DND-41 (cell line): ENCODE measurements around the gene UBE2V1.

ENCODE experiments used
- ATAC-seq: fragments of 200-7000 bp; cut with Tn5 transposase; 3 replicates; pipeline ENCODE4 v1.9.1; 2021; ENCODE audit warnings: low read depth; ENCODE audit not compliant: insufficient read depth
- DNase-seq: peaks from one replicate; pipeline ENCODE4 v3.0.0-alpha.2; 2020
- H2AFZ ChIP-seq: 2 replicates; pipeline ENCODE4 v1.6.0; 2012; ENCODE audit warnings: low read depth, low read length
- H3K27ac ChIP-seq: 2 replicates; pipeline ENCODE4 v1.5.1; 2012; ENCODE audit warnings: low read length, inconsistent platforms
- H3K27me3 ChIP-seq: fragments of 200-600 bp; sonication (generic); 2 replicates; pipeline ENCODE4 v1.6.0; 2012; ENCODE audit warnings: low read length, mild to moderate bottlenecking, inconsistent platforms; ENCODE audit not compliant: insufficient read depth, poor library complexity
- H3K36me3 ChIP-seq: 2 replicates; pipeline ENCODE4 v1.5.1; 2012; ENCODE audit warnings: low read length, inconsistent platforms; ENCODE audit not compliant: insufficient read depth
- H3K4me1 ChIP-seq: 2 replicates; pipeline ENCODE4 v1.5.1; 2012; ENCODE audit warnings: mild to moderate bottlenecking, low read length; ENCODE audit not compliant: insufficient read depth
- H3K4me2 ChIP-seq: 2 replicates; pipeline ENCODE4 v1.6.0; 2012; ENCODE audit warnings: mild to moderate bottlenecking, moderate library complexity, low read length, inconsistent platforms; ENCODE audit not compliant: insufficient read depth
- H3K4me3 ChIP-seq, 2 experiments: fragments of 200-600 bp in 1 of 2; shearing (Covaris generic) in 1 of 2; 2 replicates each; pipeline ENCODE4 v1.5.1; 2012 to 2016; ENCODE audit warnings: inconsistent platforms in 2 of 2, low read length in 2 of 2, mild to moderate bottlenecking in 2 of 2, low read depth in 1 of 2, moderate library complexity in 1 of 2
- H3K79me2 ChIP-seq: 2 replicates; pipeline ENCODE4 v1.6.0; 2012; ENCODE audit warnings: low read length, inconsistent platforms; ENCODE audit not compliant: insufficient read depth
- H3K9ac ChIP-seq: 2 replicates; pipeline ENCODE4 v1.6.0; 2012; ENCODE audit warnings: low read depth, mild to moderate bottlenecking, inconsistent platforms, low read length, moderate library complexity
- H3K9me3 ChIP-seq: 2 replicates; pipeline ENCODE4 v1.5.1; 2012; ENCODE audit warnings: low read length, moderate library complexity, mild to moderate bottlenecking, inconsistent platforms; ENCODE audit not compliant: insufficient read depth, severe bottlenecking
- H4K20me1 ChIP-seq: 2 replicates; pipeline ENCODE4 v1.6.0; 2012; ENCODE audit warnings: low read length; ENCODE audit not compliant: insufficient read depth
- EZH2 ChIP-seq: IDR thresholded peaks from 3 replicates; pipeline ENCODE4 v1.6.1; 2012; ENCODE audit warnings: borderline replicate concordance, low read depth, mild to moderate bottlenecking, moderate library complexity, low read length, inconsistent platforms; ENCODE audit not compliant: severe bottlenecking
- TF ChIP-seq, protein P1 (sequence below): IDR thresholded peaks from 2 replicates; pipeline ENCODE4 v1.5.1; 2012; ENCODE audit warnings: borderline replicate concordance, low read length, moderate library complexity, mild to moderate bottlenecking; ENCODE audit not compliant: poor library complexity, severe bottlenecking; ENCODE audit errors: extremely low read depth

The UBE2V1 gene

DNA sequence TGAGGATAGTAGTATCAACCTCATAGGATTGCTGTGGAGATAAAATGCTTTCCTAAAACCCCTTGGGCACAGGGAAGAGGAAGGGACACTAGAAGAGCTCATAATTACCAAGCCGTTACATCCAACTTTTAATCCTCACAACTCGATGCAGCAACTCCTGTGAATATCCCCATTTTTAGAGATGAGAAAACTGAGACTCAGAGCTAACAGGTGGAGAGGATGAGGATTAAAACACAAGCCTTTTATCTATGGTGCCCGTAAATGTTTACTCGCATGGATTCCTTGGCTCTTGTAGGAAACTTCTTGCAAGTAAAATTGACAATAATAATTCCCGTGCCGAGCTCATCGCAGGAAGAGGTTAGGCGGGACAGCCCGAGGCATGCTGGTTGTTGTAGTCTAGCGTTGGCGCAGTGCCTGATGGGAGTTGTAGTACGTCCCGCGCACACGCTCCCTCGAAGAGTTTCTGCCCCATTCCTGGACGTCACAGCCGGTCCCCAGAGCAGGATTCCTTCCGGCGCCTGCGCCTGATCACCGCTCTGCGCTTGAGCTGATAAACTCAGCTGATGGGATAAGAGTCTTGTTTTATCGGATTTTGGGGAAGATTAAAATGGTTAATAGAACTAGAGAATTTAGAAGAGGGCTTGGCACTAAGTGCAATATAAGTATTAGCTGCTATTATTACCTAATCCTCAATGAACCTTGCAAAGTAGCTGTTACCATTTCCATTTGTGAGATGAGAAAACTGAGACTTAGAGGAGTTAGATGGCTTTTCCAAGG, 2.8 kb upstream of the UBE2V1 start:
- H3K9me3 ChIP-seq, result no peaks in the 10 kb centered on the region
- DNase-seq, result peak; percentile 95
- peaks cover 45% of the 10 kb centered on the region for H3K4me1 ChIP-seq
- H3K4me3 ChIP-seq, result peak overlapping the region; percentile 64 to 80
- H2AFZ ChIP-seq, result peak overlapping the region; percentile 83
- peak; percentile 84 for ATAC-seq
- peak overlapping the region; percentile 84 for H3K27ac ChIP-seq
- no peaks in the 10 kb centered on the region for H3K27me3 ChIP-seq
- peak overlapping the region; percentile 81 for H3K9ac ChIP-seq
- H3K36me3 ChIP-seq, result peaks cover 7% of the 10 kb centered on the region
- no peak for TF ChIP-seq EZH2
- TF ChIP-seq, protein P1, sequence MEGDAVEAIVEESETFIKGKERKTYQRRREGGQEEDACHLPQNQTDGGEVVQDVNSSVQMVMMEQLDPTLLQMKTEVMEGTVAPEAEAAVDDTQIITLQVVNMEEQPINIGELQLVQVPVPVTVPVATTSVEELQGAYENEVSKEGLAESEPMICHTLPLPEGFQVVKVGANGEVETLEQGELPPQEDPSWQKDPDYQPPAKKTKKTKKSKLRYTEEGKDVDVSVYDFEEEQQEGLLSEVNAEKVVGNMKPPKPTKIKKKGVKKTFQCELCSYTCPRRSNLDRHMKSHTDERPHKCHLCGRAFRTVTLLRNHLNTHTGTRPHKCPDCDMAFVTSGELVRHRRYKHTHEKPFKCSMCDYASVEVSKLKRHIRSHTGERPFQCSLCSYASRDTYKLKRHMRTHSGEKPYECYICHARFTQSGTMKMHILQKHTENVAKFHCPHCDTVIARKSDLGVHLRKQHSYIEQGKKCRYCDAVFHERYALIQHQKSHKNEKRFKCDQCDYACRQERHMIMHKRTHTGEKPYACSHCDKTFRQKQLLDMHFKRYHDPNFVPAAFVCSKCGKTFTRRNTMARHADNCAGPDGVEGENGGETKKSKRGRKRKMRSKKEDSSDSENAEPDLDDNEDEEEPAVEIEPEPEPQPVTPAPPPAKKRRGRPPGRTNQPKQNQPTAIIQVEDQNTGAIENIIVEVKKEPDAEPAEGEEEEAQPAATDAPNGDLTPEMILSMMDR, result no peak
- H4K20me1 ChIP-seq, result peaks cover 19% of the 10 kb centered on the region
- peaks cover 49% of the 10 kb centered on the region for H3K79me2 ChIP-seq
- peak overlapping the region; percentile 91 for H3K4me2 ChIP-seq

DNA sequence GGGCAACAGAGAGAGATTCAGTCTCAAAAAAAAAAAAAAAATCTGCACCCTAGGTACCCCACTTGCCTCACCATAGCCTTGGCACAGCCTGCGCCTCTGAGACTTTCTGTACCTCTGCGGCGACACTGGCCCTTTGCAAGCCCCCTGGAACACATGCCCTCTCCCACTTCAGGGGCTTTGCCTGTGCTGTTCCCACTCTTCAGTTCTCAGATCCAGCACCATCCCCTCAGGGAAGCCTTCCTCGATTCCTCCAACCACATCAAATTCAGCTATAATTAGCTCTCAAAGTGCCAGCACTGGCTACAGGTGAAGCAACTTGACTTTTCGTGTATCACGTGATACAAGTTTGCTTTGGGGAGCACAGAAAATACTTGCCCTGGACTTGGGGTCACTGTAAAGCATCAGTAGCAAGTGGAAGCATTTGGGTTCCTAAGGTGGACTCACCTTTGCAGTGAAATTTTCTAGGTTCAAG, 2.1 kb upstream of the UBE2V1 start:
- H3K27me3 ChIP-seq, result no peaks in the 10 kb centered on the region
- peaks cover 7% of the 10 kb centered on the region for H3K36me3 ChIP-seq
- peak overlapping the region; percentile 84 for H3K27ac ChIP-seq
- no peaks in the 10 kb centered on the region for H3K9me3 ChIP-seq
- H3K4me2 ChIP-seq, result peak overlapping the region; percentile 91
- peak overlapping the region; percentile 81 for H3K9ac ChIP-seq
- peaks cover 26% of the 10 kb centered on the region for H4K20me1 ChIP-seq
- H3K4me1 ChIP-seq, result peaks cover 52% of the 10 kb centered on the region
- H3K4me3 ChIP-seq, result peak overlapping the region; percentile 64 to 80
- ATAC-seq (no peak), DNase-seq (no peak)
- peak overlapping the region; percentile 83 for H2AFZ ChIP-seq
- no peak for TF ChIP-seq EZH2
- TF ChIP-seq, protein P1, result no peak
- peaks cover 56% of the 10 kb centered on the region for H3K79me2 ChIP-seq

DNA sequence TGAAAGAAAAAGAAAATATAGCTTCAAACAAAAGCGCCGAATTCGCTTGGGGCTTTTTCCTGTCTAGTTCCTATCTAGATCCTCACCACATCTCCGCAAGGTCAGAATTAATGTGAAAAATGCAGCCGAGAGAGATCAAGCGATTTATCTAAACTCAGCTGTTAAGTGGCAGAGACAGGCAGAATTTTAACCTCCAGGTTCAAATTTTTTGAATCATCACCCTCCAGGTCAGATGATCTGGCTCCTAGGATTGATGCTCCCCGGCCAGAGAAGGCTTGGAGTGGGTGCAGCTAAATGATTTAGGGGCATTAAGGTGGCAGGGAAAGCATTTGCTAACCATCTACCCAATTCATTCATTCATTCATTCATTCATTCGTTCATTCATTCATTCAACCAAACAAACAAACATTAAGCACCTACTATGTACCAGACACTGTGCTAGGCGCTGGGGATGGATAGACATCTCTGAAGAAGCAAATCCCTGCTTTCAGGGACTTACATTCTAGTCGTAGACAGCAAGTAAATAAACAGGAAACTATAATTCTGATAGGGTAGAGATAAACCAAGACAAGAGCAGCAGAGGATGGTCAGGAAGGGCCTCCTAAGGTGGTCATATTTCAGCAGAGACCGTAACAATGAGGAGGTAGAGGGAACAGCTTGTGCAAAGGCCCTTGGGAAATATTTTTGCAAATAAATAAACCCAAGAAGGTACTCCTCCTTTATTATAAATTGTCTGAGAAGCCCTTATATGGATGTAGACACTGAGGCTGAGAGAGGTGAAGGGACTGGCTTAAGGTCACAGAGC, 672 bp upstream of the UBE2V1 start:
- Histone ChIP-seq H3K4me3 (peak overlapping the region; percentile 80 to 82), H3K4me2 (peak overlapping the region; percentile 91), H3K27me3 (no peaks in the 10 kb centered on the region), H3K9me3 (no peaks in the 10 kb centered on the region), H4K20me1 (peaks cover 38% of the 10 kb centered on the region), H3K79me2 (peaks cover 70% of the 10 kb centered on the region), H2AFZ (peak overlapping the region; percentile 91), H3K36me3 (peaks cover 12% of the 10 kb centered on the region), H3K4me1 (peaks cover 61% of the 10 kb centered on the region), H3K27ac (peak overlapping the region; percentile 90), H3K9ac (peak overlapping the region; percentile 81)
- ATAC-seq (no peak), DNase-seq (no peak)
- TF ChIP-seq, protein P1, result no peak
